Liver (tissue), 9 donors: ENCODE results near the gene ADRA2A. TPM values are rescaled to one million over a fixed set of nuclear protein-coding genes. Genes with fewer than 3 reads are reported as not detected.

Experiments
- DNase-seq: peaks from one replicate; pipeline ENCODE4 v3.0.0-alpha.2; 2017; ENCODE audit warnings: low spot score
- H3K27ac ChIP-seq, 2 donors: one replicate each; pipeline ENCODE4 v1.7.0; 2013; ENCODE audit warnings: inconsistent platforms in 2 of 2, low read length in 2 of 2, control low read depth in 1 of 2, low read depth in 1 of 2, mild to moderate bottlenecking in 1 of 2
- H3K27me3 ChIP-seq, 4 donors: one replicate each; pipeline versions ENCODE4 v1.6.1 to v1.7.0; 2013; ENCODE audit warnings: low read length in 3 of 4, inconsistent platforms in 1 of 4, mild to moderate bottlenecking in 1 of 4, moderate library complexity in 1 of 4; ENCODE audit not compliant: control insufficient read depth in 4 of 4, insufficient read depth in 4 of 4
- H3K36me3 ChIP-seq, 4 donors: one replicate each; pipeline versions ENCODE4 v1.6.1 to v1.7.0; 2013; ENCODE audit warnings: low read length in 3 of 4, mild to moderate bottlenecking in 3 of 4, low read depth in 1 of 4, moderate library complexity in 1 of 4; ENCODE audit not compliant: control insufficient read depth in 4 of 4, insufficient read depth in 3 of 4
- H3K4me1 ChIP-seq, 4 donors: one replicate each; pipeline versions ENCODE4 v1.6.1 to v1.7.0; 2013; ENCODE audit warnings: low read length in 3 of 4, mild to moderate bottlenecking in 3 of 4, moderate library complexity in 1 of 4; ENCODE audit not compliant: control insufficient read depth in 4 of 4, insufficient read depth in 4 of 4
- H3K4me3 ChIP-seq, 3 donors: one replicate each; pipeline versions ENCODE4 v1.6.1 to v1.7.0; 2013; ENCODE audit warnings: low read length in 3 of 3, control low read depth in 1 of 3, low read depth in 1 of 3, mild to moderate bottlenecking in 1 of 3
- H3K9ac ChIP-seq, 2 donors: one replicate each; pipeline ENCODE4 v1.7.0; 2013; ENCODE audit warnings: low read length in 2 of 2, mild to moderate bottlenecking in 2 of 2, moderate library complexity in 2 of 2, control low read depth in 1 of 2, low read depth in 1 of 2
- H3K9me3 ChIP-seq, 4 donors: one replicate each; pipeline versions ENCODE4 v1.6.1 to v1.7.0; 2013; ENCODE audit warnings: low read length in 3 of 4; ENCODE audit not compliant: control insufficient read depth in 4 of 4
- CTCF ChIP-seq: fragments of 150-350 bp; IDR thresholded peaks from 2 replicates; pipeline ENCODE4 v1.5.1; 2017; ENCODE audit warnings: improper control_type of control experiment, low read depth, low read length; ENCODE audit not compliant: missing input control
- EGR1 ChIP-seq, 2 donors: IDR thresholded peaks; 2 replicates each; pipeline ENCODE4 v1.6.1; 2016 to 2018; ENCODE audit warnings: antibody characterized with exemption in 2 of 2, low read depth in 2 of 2
- FOXA2 ChIP-seq: IDR thresholded peaks from 2 replicates; pipeline ENCODE4 v1.6.1; 2016; ENCODE audit warnings: antibody characterized with exemption
- GABPA ChIP-seq, 2 donors: IDR thresholded peaks in 1 of 2; conservative IDR thresholded peaks in 1 of 2; 2 replicates each; pipeline ENCODE4 v1.6.1; 2016; ENCODE audit warnings: antibody characterized with exemption in 2 of 2, mild to moderate bottlenecking in 1 of 2, moderate library complexity in 1 of 2
- HNF4A ChIP-seq, 2 donors: conservative IDR thresholded peaks; 2 replicates each; pipeline ENCODE4 v1.6.1; 2016; ENCODE audit warnings: antibody characterized with exemption in 2 of 2, mild to moderate bottlenecking in 2 of 2
- HNF4G ChIP-seq: IDR thresholded peaks from 2 replicates; pipeline ENCODE4 v1.6.1; 2016; ENCODE audit warnings: antibody characterized with exemption
- JUND ChIP-seq, 2 donors: IDR thresholded peaks; 2 replicates each; pipeline ENCODE4 v1.6.1; 2016; ENCODE audit warnings: antibody characterized with exemption in 2 of 2
- NR2F2 ChIP-seq: IDR thresholded peaks from 2 replicates; pipeline ENCODE4 v1.6.1; 2016; ENCODE audit warnings: antibody characterized with exemption
- RXRA ChIP-seq, 2 donors: IDR thresholded peaks; 2 replicates each; pipeline ENCODE4 v1.6.1; 2017 to 2018; ENCODE audit warnings: antibody characterized with exemption in 2 of 2, mild to moderate bottlenecking in 1 of 2
- SP1 ChIP-seq: IDR thresholded peaks from 2 replicates; pipeline ENCODE4 v1.6.1; 2018; ENCODE audit warnings: antibody characterized with exemption, mild to moderate bottlenecking
- WGBS: extraction: QIAGEN DNeasy Blood & Tissue Kit; methylation state at CpG from one replicate; pipeline ENCODE4 v1.1.7; 2013; 5-methylcytosine and 5-hydroxymethylcytosine counted together
- polyA plus RNA-seq, 2 donors: library from polyadenylated mRNA; stranded (reverse) in 1 of 2; unstranded in 1 of 2; fragments of 200-250 nt in 1 of 2; fragments of >200 nt in 1 of 2; fragmentation: Nextera tagmentation in 1 of 2; extraction: Ambion mirVana in 1 of 2; gene quantifications; one replicate each; pipeline versions ENCODE4 v1.2.1 to v1.2.3, GENCODE V29; 2013 to 2015
- total RNA-seq, 2 donors: library from RNA; depleted of rRNA; stranded (reverse); fragments of >200 nt; gene quantifications; one replicate each; pipeline ENCODE4 v1.2.3, GENCODE V29; 2014
- TF ChIP-seq, protein P1 (sequence below): IDR thresholded peaks from 2 replicates; pipeline ENCODE4 v1.6.1; 2016; ENCODE audit warnings: antibody characterized with exemption
- TF ChIP-seq, protein P2 (sequence below): IDR thresholded peaks from 2 replicates; pipeline ENCODE4 v1.6.1; 2016; ENCODE audit warnings: antibody characterized with exemption
- TF ChIP-seq, protein P3 (sequence below): IDR thresholded peaks from 2 replicates; pipeline ENCODE4 v1.6.1; 2016; ENCODE audit warnings: antibody characterized with exemption, mild to moderate bottlenecking
- TF ChIP-seq, protein P4 (sequence below): IDR thresholded peaks from 2 replicates; pipeline ENCODE4 v1.6.1; 2016; ENCODE audit warnings: antibody characterized with exemption
- donor health status: healthy.
- donor health status: healthy.
- donor health status: healthy.
- donor health status: healthy.
- donor health status: healthy.

ADRA2A gene
- total and polyA plus RNA-seq, 4 donors = 0.15 to 0.50 (median 0.33) TPM

DNA sequence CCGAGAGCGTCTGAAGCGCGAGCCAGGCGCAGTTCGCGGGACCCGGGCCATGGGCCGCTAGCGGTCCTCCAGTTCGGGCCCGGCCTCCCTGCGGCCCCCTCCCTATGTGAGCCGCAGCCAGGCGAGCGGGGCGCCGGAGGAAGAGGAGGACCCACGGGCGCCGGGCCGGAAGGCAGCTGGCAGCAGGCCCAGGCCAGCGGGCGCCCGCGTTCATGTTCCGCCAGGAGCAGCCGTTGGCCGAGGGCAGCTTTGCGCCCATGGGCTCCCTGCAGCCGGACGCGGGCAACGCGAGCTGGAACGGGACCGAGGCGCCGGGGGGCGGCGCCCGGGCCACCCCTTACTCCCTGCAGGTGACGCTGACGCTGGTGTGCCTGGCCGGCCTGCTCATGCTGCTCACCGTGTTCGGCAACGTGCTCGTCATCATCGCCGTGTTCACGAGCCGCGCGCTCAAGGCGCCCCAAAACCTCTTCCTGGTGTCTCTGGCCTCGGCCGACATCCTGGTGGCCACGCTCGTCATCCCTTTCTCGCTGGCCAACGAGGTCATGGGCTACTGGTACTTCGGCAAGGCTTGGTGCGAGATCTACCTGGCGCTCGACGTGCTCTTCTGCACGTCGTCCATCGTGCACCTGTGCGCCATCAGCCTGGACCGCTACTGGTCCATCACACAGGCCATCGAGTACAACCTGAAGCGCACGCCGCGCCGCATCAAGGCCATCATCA, 1.1 kb downstream of the ADRA2A start:
- no peak overlapping the region for H3K27ac ChIP-seq
- peaks cover 0 to 10% (median 3%) of the 10 kb centered on the region in 4 donors for H3K27me3 ChIP-seq
- H3K36me3 ChIP-seq = no peaks in the 10 kb centered on the region
- no peak overlapping the region for H3K9ac ChIP-seq
- TF ChIP-seq FOXA2 (no peak), HNF4G (no peak), CTCF (no peak), SP1 (no peak), EGR1 (IDR thresholded peaks at IDR 0.05; ENCODE audit: low read depth in 2 of 2) (no peak), JUND (IDR thresholded peaks at IDR 0.05) (no peak), HNF4A (conservative IDR thresholded peaks at IDR 0.05) (no peak), GABPA (IDR thresholded peaks at IDR 0.05 in 1 of 2, conservative IDR thresholded peaks at IDR 0.05 in 1 of 2) (no peak), NR2F2 (no peak), RXRA (IDR thresholded peaks at IDR 0.05) (no peak)
- TF ChIP-seq, protein P1, sequence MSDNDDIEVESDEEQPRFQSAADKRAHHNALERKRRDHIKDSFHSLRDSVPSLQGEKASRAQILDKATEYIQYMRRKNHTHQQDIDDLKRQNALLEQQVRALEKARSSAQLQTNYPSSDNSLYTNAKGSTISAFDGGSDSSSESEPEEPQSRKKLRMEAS = no peak
- TF ChIP-seq, protein P2, sequence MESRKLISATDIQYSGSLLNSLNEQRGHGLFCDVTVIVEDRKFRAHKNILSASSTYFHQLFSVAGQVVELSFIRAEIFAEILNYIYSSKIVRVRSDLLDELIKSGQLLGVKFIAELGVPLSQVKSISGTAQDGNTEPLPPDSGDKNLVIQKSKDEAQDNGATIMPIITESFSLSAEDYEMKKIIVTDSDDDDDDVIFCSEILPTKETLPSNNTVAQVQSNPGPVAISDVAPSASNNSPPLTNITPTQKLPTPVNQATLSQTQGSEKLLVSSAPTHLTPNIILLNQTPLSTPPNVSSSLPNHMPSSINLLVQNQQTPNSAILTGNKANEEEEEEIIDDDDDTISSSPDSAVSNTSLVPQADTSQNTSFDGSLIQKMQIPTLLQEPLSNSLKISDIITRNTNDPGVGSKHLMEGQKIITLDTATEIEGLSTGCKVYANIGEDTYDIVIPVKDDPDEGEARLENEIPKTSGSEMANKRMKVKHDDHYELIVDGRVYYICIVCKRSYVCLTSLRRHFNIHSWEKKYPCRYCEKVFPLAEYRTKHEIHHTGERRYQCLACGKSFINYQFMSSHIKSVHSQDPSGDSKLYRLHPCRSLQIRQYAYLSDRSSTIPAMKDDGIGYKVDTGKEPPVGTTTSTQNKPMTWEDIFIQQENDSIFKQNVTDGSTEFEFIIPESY = no peak
- TF ChIP-seq, protein P3, sequence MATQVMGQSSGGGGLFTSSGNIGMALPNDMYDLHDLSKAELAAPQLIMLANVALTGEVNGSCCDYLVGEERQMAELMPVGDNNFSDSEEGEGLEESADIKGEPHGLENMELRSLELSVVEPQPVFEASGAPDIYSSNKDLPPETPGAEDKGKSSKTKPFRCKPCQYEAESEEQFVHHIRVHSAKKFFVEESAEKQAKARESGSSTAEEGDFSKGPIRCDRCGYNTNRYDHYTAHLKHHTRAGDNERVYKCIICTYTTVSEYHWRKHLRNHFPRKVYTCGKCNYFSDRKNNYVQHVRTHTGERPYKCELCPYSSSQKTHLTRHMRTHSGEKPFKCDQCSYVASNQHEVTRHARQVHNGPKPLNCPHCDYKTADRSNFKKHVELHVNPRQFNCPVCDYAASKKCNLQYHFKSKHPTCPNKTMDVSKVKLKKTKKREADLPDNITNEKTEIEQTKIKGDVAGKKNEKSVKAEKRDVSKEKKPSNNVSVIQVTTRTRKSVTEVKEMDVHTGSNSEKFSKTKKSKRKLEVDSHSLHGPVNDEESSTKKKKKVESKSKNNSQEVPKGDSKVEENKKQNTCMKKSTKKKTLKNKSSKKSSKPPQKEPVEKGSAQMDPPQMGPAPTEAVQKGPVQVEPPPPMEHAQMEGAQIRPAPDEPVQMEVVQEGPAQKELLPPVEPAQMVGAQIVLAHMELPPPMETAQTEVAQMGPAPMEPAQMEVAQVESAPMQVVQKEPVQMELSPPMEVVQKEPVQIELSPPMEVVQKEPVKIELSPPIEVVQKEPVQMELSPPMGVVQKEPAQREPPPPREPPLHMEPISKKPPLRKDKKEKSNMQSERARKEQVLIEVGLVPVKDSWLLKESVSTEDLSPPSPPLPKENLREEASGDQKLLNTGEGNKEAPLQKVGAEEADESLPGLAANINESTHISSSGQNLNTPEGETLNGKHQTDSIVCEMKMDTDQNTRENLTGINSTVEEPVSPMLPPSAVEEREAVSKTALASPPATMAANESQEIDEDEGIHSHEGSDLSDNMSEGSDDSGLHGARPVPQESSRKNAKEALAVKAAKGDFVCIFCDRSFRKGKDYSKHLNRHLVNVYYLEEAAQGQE = no peak
- TF ChIP-seq, protein P4, sequence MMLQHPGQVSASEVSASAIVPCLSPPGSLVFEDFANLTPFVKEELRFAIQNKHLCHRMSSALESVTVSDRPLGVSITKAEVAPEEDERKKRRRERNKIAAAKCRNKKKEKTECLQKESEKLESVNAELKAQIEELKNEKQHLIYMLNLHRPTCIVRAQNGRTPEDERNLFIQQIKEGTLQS = no peak
- H3K4me3 ChIP-seq = peak overlapping the region; percentile 0 to 49 (median 31)
- no peaks in the 10 kb centered on the region for H3K9me3 ChIP-seq
- WGBS = 12% methylated on average over 78 of the region's 78 CpGs
- DNase-seq = no peak
- peaks cover 8 to 27% (median 16%) of the 10 kb centered on the region in 4 donors for H3K4me1 ChIP-seq
